ENCODE measurements around the gene PTPRE.

- no peak for TF ChIP-seq CTCF (conservative IDR thresholded peaks at IDR 0.05; ENCODE audit: low read depth, low read length)
- TF ChIP-seq EZH2 (IDR thresholded peaks at IDR 0.05; ENCODE audit: borderline replicate concordance, low read depth, low read length, poor library complexity, severe bottlenecking): no peak
Measured at GRCh38 chr10:127892743-127893142, 14.2 kb upstream of the PTPRE start, which contains the start of gene CLRN3.

All from A673 (cell line).